HepG2 (cell line): ENCODE results near the gene HYAL1. TPM values are rescaled to one million over a fixed set of nuclear protein-coding genes. Genes with fewer than 3 reads are reported as not detected.

ENCODE experiments used
- FOXJ3 ChIP-seq: sonication (generic); formaldehyde crosslinking; IDR thresholded peaks from 2 replicates; pipeline ENCODE4 v1.4.0; 2020; ENCODE audit warnings: missing genetic modification reagents, mild to moderate bottlenecking, borderline replicate concordance
- GATAD2A ChIP-seq: IDR thresholded peaks from 2 replicates; pipeline ENCODE4 v1.6.1; 2016
- HNRNPL ChIP-seq: fragments of 200-400 bp; formaldehyde crosslinking; IDR thresholded peaks from 2 replicates; pipeline ENCODE4 v1.6.1; 2017; ENCODE audit warnings: mild to moderate bottlenecking, low read depth, low read length
- IRF1 ChIP-seq: sonication (generic); formaldehyde crosslinking; IDR thresholded peaks from 2 replicates; pipeline ENCODE4 v1.4.0; 2020; ENCODE audit warnings: low read depth, mild to moderate bottlenecking, missing genetic modification reagents
- NR2F6 ChIP-seq, 2 experiments: IDR thresholded peaks; 2 replicates each; pipeline ENCODE4 v1.6.1; 2016; ENCODE audit warnings: antibody characterized with exemption in 1 of 2, mild to moderate bottlenecking in 1 of 2
- RARG ChIP-seq: sonication (generic); formaldehyde crosslinking; IDR thresholded peaks from 2 replicates; pipeline ENCODE4 v1.4.0; 2020; ENCODE audit warnings: low read depth, mild to moderate bottlenecking, missing genetic modification reagents
- SP4 ChIP-seq: sonication (generic); formaldehyde crosslinking; IDR thresholded peaks from 2 replicates; pipeline ENCODE4 v1.8.1; 2023; ENCODE audit warnings: mild to moderate bottlenecking, missing genetic modification reagents
- STAT6 ChIP-seq: sonication (generic); formaldehyde crosslinking; IDR thresholded peaks from 2 replicates; pipeline ENCODE4 v1.4.0; 2020; ENCODE audit warnings: missing genetic modification reagents, mild to moderate bottlenecking, borderline replicate concordance
- TBX2 ChIP-seq: sonication (generic); formaldehyde crosslinking; IDR thresholded peaks from 2 replicates; pipeline ENCODE4 v1.5.0; 2020; ENCODE audit warnings: missing genetic modification reagents, mild to moderate bottlenecking, borderline replicate concordance
- TEAD2 ChIP-seq: sonication (generic); formaldehyde crosslinking; IDR thresholded peaks from 2 replicates; pipeline ENCODE4 v1.9.0; 2021; ENCODE audit warnings: missing genetic modification reagents
- U2AF1 ChIP-seq: fragments of 200-400 bp; formaldehyde crosslinking; optimal IDR thresholded peaks from 2 replicates; pipeline ENCODE3; 2017; ENCODE audit warnings: mild to moderate bottlenecking, low read depth, low read length
- ZBED4 ChIP-seq: sonication (generic); formaldehyde crosslinking; IDR thresholded peaks from 2 replicates; pipeline ENCODE4 v1.4.0; 2020; ENCODE audit warnings: missing genetic modification reagents, borderline replicate concordance
- ZFX ChIP-seq: sonication (generic); formaldehyde crosslinking; IDR thresholded peaks from 2 replicates; pipeline ENCODE4 v1.4.0; 2020; ENCODE audit warnings: mild to moderate bottlenecking, low read depth, missing genetic modification reagents, moderate library complexity
- ZNF414 ChIP-seq: sonication (generic); formaldehyde crosslinking; IDR thresholded peaks from 2 replicates; pipeline ENCODE4 v1.5.0; 2020; ENCODE audit warnings: missing genetic modification reagents
- ZNF567 ChIP-seq: sonication (generic); formaldehyde crosslinking; IDR thresholded peaks from 2 replicates; pipeline ENCODE4 v1.8.1; 2023; ENCODE audit warnings: mild to moderate bottlenecking, missing genetic modification reagents, borderline replicate concordance
- polyA plus RNA-seq, 8 experiments: library from polyadenylated mRNA; depleted of rRNA in 3 of 8; stranded (reverse) in 7 of 8; unstranded in 1 of 8; fragments of >200 nt; fragmentation: Illumina TruSeq in 4 of 8; extraction: Trizol in 4 of 8; gene quantifications; 2 replicates each; pipeline versions ENCODE4 v1.2.1 to v1.2.3, GENCODE V29; 2011 to 2016; ENCODE audit warnings: low read depth in 4 of 8, missing spikeins in 1 of 8, mixed read lengths in 1 of 8; ENCODE audit not compliant: insufficient read depth in 1 of 8
- total RNA-seq, 5 experiments: library from RNA; depleted of rRNA; stranded (reverse); fragments of >200 nt; fragmentation: Illumina TruSeq; extraction: Trizol; gene quantifications; 2 replicates each; pipeline ENCODE4 v1.2.3, GENCODE V29; 2016; ENCODE audit warnings: low read depth in 1 of 5
- TF ChIP-seq, protein P1 (sequence below): sonication (generic); formaldehyde crosslinking; IDR thresholded peaks from 2 replicates; pipeline ENCODE4 v1.8.0; 2022; ENCODE audit warnings: mild to moderate bottlenecking, missing genetic modification reagents; ENCODE audit not compliant: insufficient replicate concordance

HYAL1 gene
- total and polyA plus RNA-seq, 2 of the 13 experiments (the other 11 are each of a cell fraction or from before 2014, with no cell fraction given) = 76.5 to 193 TPM

- TF ChIP-seq STAT6 (CRISPR knock-in tag) (peak; percentile 48; the same call in 1 of the 2 replicates), ZNF414 (CRISPR knock-in tag) (peak; percentile 88), FOXJ3 (CRISPR knock-in tag) (peak; percentile 57; the same call in 1 of the 2 replicates), ZNF567 (peak; percentile 96), TBX2 (peak; percentile 97), IRF1 (CRISPR knock-in tag) (no peak), NR2F6 (IDR thresholded peaks at IDR 0.05) (peak; percentile 41), NR2F6 (CRISPR knock-in tag; IDR thresholded peaks at IDR 0.05) (peak; percentile 75), GATAD2A (CRISPR knock-in tag) (peak; percentile 73), TEAD2 (CRISPR knock-in tag) (no peak), U2AF1 (no peak), HNRNPL (peak; percentile 93), ZFX (CRISPR knock-in tag) (peak; percentile 92), SP4 (CRISPR knock-in tag) (peak; percentile 86), ZBED4 (CRISPR knock-in tag) (peak; percentile 84; the same call in 1 of the 2 replicates), RARG (CRISPR knock-in tag) (no peak)
- TF ChIP-seq, protein P1, sequence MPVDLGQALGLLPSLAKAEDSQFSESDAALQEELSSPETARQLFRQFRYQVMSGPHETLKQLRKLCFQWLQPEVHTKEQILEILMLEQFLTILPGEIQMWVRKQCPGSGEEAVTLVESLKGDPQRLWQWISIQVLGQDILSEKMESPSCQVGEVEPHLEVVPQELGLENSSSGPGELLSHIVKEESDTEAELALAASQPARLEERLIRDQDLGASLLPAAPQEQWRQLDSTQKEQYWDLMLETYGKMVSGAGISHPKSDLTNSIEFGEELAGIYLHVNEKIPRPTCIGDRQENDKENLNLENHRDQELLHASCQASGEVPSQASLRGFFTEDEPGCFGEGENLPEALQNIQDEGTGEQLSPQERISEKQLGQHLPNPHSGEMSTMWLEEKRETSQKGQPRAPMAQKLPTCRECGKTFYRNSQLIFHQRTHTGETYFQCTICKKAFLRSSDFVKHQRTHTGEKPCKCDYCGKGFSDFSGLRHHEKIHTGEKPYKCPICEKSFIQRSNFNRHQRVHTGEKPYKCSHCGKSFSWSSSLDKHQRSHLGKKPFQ (CRISPR knock-in tag) = peak; percentile 41
Measured at GRCh38 chr3:50260027-50260941, 43.1 kb downstream of the HYAL1 start (continued).
